GM21619 (cell line): Measurements from ENCODE around the gene KLF9.
"Not testable (repeated sequence)": the region's sequence is repeated elsewhere in the genome, so short reads cannot be mapped to it uniquely, and the experiment has no call there.

Experiments
- ATAC-seq: cut with Tn5 transposase; IDR thresholded peaks from one replicate; pipeline ENCODE4 v1.9.1; 2021; ENCODE audit not compliant: unreplicated experiment

The KLF9 gene

GRCh38 chr9:70405808-70406433 lies 8.5 kb downstream of the KLF9 start:
- ATAC-seq = peak; percentile 19

- ATAC-seq = no peak
Measured at GRCh38 chr9:70404261-70404660, 10.2 kb downstream of the KLF9 start.

- ATAC-seq = no peak
Measured at GRCh38 chr9:70403618-70404025, 10.8 kb downstream of the KLF9 start.

- ATAC-seq = no peak
Measured at GRCh38 chr9:70403166-70403565, 11.3 kb downstream of the KLF9 start.

GRCh38 chr9:70402213-70402612 lies 12.2 kb downstream of the KLF9 start:
- ATAC-seq = no peak

- not testable (repeated sequence) for ATAC-seq
Measured at GRCh38 chr9:70401241-70401640, 13.2 kb downstream of the KLF9 start.

GRCh38 chr9:70400107-70400892 lies 14.2 kb downstream of the KLF9 start:
- no peak for ATAC-seq

GRCh38 chr9:70399141-70399540 lies 15.3 kb downstream of the KLF9 start:
- ATAC-seq = no peak

GRCh38 chr9:70398145-70398556 lies 16.3 kb downstream of the KLF9 start:
- ATAC-seq = peak; percentile 99

GRCh38 chr9:70395652-70396051 lies 18.8 kb downstream of the KLF9 start:
- ATAC-seq = no peak

- no peak for ATAC-seq
Measured at GRCh38 chr9:70392850-70393249, 21.6 kb downstream of the KLF9 start.

GRCh38 chr9:70392189-70392588 lies 22.3 kb downstream of the KLF9 start:
- no peak for ATAC-seq

GRCh38 chr9:70390933-70391341 lies 23.5 kb downstream of the KLF9 start:
- ATAC-seq = no peak

- ATAC-seq = no peak
Measured at GRCh38 chr9:70389621-70390266, 24.7 kb downstream of the KLF9 start.

GRCh38 chr9:70389188-70389587 lies 25.3 kb downstream of the KLF9 start:
- no peak for ATAC-seq

- no peak for ATAC-seq
Measured at GRCh38 chr9:70387663-70388062, 26.8 kb downstream of the KLF9 start.

- ATAC-seq = no peak
Measured at GRCh38 chr9:70385426-70385825, 29.0 kb downstream of the KLF9 start.

- ATAC-seq = no peak
Measured at GRCh38 chr9:70382709-70383605, 31.5 kb downstream of the KLF9 start.

GRCh38 chr9:70382046-70382708 lies 32.3 kb downstream of the KLF9 start:
- no peak for ATAC-seq

- ATAC-seq = no peak
Measured at GRCh38 chr9:70374962-70375618, 39.4 kb downstream of the KLF9 start.
